HG02571 (cell line): ENCODE results near the gene MAP3K5.

Experiments used
- ATAC-seq: cut with Tn5 transposase; IDR thresholded peaks from one replicate; pipeline ENCODE4 v1.9.1; 2021; ENCODE audit warnings: mild to moderate bottlenecking, moderate library complexity; ENCODE audit not compliant: unreplicated experiment

Gene MAP3K5

GRCh38 chr6:136655239-136656014, 136.8 kb downstream of the MAP3K5 start:
- no peak for ATAC-seq

- no peak for ATAC-seq
These were observed 138.2 kb downstream of the MAP3K5 start for GRCh38 chr6:136654086-136654485.

GRCh38 chr6:136652656-136653055, 139.6 kb downstream of the MAP3K5 start:
- no peak for ATAC-seq

GRCh38 chr6:136651982-136652381, 140.3 kb downstream of the MAP3K5 start:
- ATAC-seq, result no peak

- peak; percentile 54 for ATAC-seq
These were observed 144.9 kb downstream of the MAP3K5 start for GRCh38 chr6:136647363-136647852.

GRCh38 chr6:136646377-136646776, 145.9 kb downstream of the MAP3K5 start:
- ATAC-seq, result no peak

GRCh38 chr6:136644597-136644952, 147.7 kb downstream of the MAP3K5 start:
- no peak for ATAC-seq

GRCh38 chr6:136643850-136644596, 148.3 kb downstream of the MAP3K5 start:
- peak; percentile 63 for ATAC-seq

GRCh38 chr6:136641873-136642465, 150.3 kb downstream of the MAP3K5 start:
- no peak for ATAC-seq

- no peak for ATAC-seq
These were observed 151.1 kb downstream of the MAP3K5 start for GRCh38 chr6:136641166-136641565.

- no peak for ATAC-seq
These were observed 152.0 kb downstream of the MAP3K5 start for GRCh38 chr6:136640132-136640915.

- no peak for ATAC-seq
These were observed 152.6 kb downstream of the MAP3K5 start for GRCh38 chr6:136639702-136640101.

- no peak for ATAC-seq
These were observed 156.7 kb downstream of the MAP3K5 start for GRCh38 chr6:136635615-136636014.

GRCh38 chr6:136633355-136633754, 158.9 kb downstream of the MAP3K5 start:
- no peak for ATAC-seq

GRCh38 chr6:136628996-136629395, 163.3 kb downstream of the MAP3K5 start:
- no peak for ATAC-seq

- ATAC-seq, result no peak
These were observed 165.1 kb downstream of the MAP3K5 start for GRCh38 chr6:136627191-136627590.

GRCh38 chr6:136625293-136625692, 167.0 kb downstream of the MAP3K5 start:
- ATAC-seq, result no peak

- no peak for ATAC-seq
These were observed 167.9 kb downstream of the MAP3K5 start for GRCh38 chr6:136624347-136624746.

- ATAC-seq, result no peak
These were observed 174.2 kb downstream of the MAP3K5 start for GRCh38 chr6:136618086-136618485.

- no peak for ATAC-seq
These were observed 175.8 kb downstream of the MAP3K5 start for GRCh38 chr6:136616527-136616926.

- no peak for ATAC-seq
These were observed 177.3 kb downstream of the MAP3K5 start for GRCh38 chr6:136614994-136615393.
